ENCODE results near the gene WIPI1. TPM values are rescaled to one million over a fixed set of nuclear protein-coding genes. Genes with fewer than 3 reads are reported as not detected.

Gene WIPI1
- total and polyA plus RNA-seq, 10 of the 15 experiments (the other 5 are each of a cell fraction or from before 2014, with no cell fraction given), result 6.5 to 44.5 (median 26.2) TPM

DNA sequence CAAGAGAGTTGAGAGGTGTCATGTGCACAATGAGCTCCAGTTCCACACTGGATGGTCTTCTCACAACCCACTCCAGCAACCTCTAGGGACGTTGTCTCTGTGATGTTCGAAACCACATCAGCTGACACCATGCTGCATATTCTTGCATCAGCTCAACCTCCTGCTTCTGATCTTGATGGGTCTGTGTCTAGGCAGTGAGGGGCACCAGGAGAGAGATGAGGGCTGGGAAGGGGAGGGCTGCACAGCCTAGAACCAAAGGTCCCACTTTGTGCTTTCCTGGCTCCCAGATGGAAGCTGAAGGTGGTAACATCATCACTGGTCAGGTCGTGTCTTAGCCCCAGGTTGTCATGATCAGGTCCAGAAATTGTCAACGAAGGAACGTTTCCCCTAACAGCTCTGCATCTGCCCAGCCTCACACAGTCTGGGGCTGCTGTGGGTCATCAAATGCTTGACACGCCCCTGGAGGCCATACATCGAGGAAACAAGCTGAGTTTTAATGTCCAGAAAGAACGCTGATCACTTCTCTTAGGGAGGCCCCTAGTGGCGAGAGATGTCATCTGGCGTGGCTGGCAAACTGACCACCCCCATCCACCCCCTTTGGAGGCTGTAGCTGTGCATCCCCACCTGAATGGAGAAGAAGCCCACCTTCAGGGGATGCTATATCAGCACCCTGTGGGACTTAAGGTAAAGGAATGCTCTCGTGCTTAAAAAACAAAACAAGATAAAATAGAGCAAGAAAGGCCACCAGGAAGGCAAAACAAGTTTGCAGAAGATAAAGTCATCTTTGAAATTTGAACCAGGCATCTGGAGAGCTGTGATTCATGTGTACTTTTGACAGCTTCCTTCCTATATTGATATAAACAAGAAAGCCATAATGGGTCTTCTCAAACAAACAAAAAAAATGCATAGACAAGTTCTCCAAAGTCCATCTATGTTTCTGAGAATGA lies 58.3 kb downstream of the WIPI1 start (continued):
- TF ChIP-seq LARP7 (IDR thresholded peaks at IDR 0.05) (no peak), NRF1 (conservative IDR thresholded peaks at IDR 0.05; ENCODE audit: low read depth, low read length) (no peak), PAX5 (IDR thresholded peaks at IDR 0.05; ENCODE audit: borderline replicate concordance, low read depth, low read length) (no peak), JUND (IDR thresholded peaks at IDR 0.05; ENCODE audit: low read depth, low read length) (no peak), FOXM1 (IDR thresholded peaks at IDR 0.05; ENCODE audit: low read depth, low read length) (no peak), ZSCAN29 (IDR thresholded peaks at IDR 0.05) (no peak), KLF5 (IDR thresholded peaks at IDR 0.05; ENCODE audit: partially characterized antibody) (no peak), RUNX3 (IDR thresholded peaks at IDR 0.05; ENCODE audit: low read length) (peak; percentile 42), RB1 (IDR thresholded peaks at IDR 0.05; ENCODE audit: borderline replicate concordance) (no peak), ZNF622 (IDR thresholded peaks at IDR 0.05) (no peak), RBBP5 (conservative IDR thresholded peaks at IDR 0.05) (no peak), POLR2AphosphoS2 (IDR thresholded peaks at IDR 0.05; ENCODE audit: low read depth, low read length) (no peak), IKZF2 (IDR thresholded peaks at IDR 0.05) (peak in 1 of 2 experiments; percentile 14; a peak in 1 of 4 replicates), CEBPB (IDR thresholded peaks at IDR 0.05; ENCODE audit: borderline replicate concordance in 1 of 2, low read depth in 2 of 2, low read length in 2 of 2) (peak in 1 of 2 experiments; percentile 54; a peak in 1 of 4 replicates), TCF12 (IDR thresholded peaks at IDR 0.05; ENCODE audit: low read depth, low read length) (no peak), FOXK2 (IDR thresholded peaks at IDR 0.05) (no peak), CTCF (IDR thresholded peaks at IDR 0.05 in 2 of 3, conservative IDR thresholded peaks at IDR 0.05 in 1 of 3; ENCODE audit: control insufficient read depth in 2 of 3, extremely low read depth in 1 of 3, insufficient read depth in 1 of 3, low read depth in 3 of 3, low read length in 3 of 3) (peak; percentile 84 to 89 (median 88)), PRDM15 (CRISPR knock-in tag; IDR thresholded peaks at IDR 0.05) (no peak), TCF3 (IDR thresholded peaks at IDR 0.05; ENCODE audit: borderline replicate concordance, insufficient read depth, low read depth, low read length) (no peak), ZBTB11 (CRISPR knock-in tag; IDR thresholded peaks at IDR 0.05) (no peak)
